Activated CD8-positive, alpha-beta T cell treated with anti-CD3 and anti-CD28 coated beads for 36 hours (primary cell): ENCODE data around the gene AGAP1. TPM values are rescaled to one million over a fixed set of nuclear protein-coding genes. Genes with fewer than 3 reads are reported as not detected.

Experiments used
- ATAC-seq: fragments of 200-7000 bp; cut with Tn5 transposase; one replicate; pipeline ENCODE4 v1.10.0; 2021; ENCODE audit warnings: mild to moderate bottlenecking, moderate library complexity
- CTCF ChIA-PET: fragments of 350-600 bp; sonication (Branson Sonifier 250); formaldehyde crosslinking; loops from one replicate; lab custom pipeline; 2021; ENCODE audit warnings: antibody characterized with exemption; lab: Charles Lee
- POLR2A ChIA-PET: fragments of 350-600 bp; sonication (Branson Sonifier 250); formaldehyde crosslinking; loops from one replicate; lab custom pipeline; 2021; ENCODE audit warnings: antibody characterized with exemption; lab: Charles Lee
- DNase-seq: peaks from one replicate; pipeline ENCODE4 v3.0.0-alpha.2; 2020
- H3K27ac Mint-ChIP-seq: one replicate; pipeline ENCODE4 v1.8.0; 2021; ENCODE audit warnings: mild to moderate bottlenecking, mixed read lengths
- H3K27me3 Mint-ChIP-seq: one replicate; pipeline ENCODE4 v1.8.0; 2021; ENCODE audit warnings: mixed read lengths
- H3K36me3 Mint-ChIP-seq: one replicate; pipeline ENCODE4 v1.8.0; 2021; ENCODE audit warnings: low read depth, mixed read lengths
- H3K4me1 Mint-ChIP-seq: one replicate; pipeline ENCODE4 v1.8.0; 2021; ENCODE audit warnings: low read depth, mixed read lengths
- H3K4me3 Mint-ChIP-seq: one replicate; pipeline ENCODE4 v1.8.0; 2021; ENCODE audit warnings: mild to moderate bottlenecking, moderate library complexity, mixed read lengths
- H3K9me3 Mint-ChIP-seq: one replicate; pipeline ENCODE4 v1.8.0; 2021; ENCODE audit warnings: mixed read lengths
- intact Hi-C: fragments of 100-400 bp; cut with micrococcal nuclease; formaldehyde crosslinking; loops from one replicate; pipeline ENCODE4 v1.10.0; 2022
- total RNA-seq, 2 experiments: library from RNA; stranded (reverse); gene quantifications; one replicate each; pipeline ENCODE4 v1.2.3, GENCODE V29; 2021
- TF ChIP-seq, protein P1 (sequence below): fragments of 200-600 bp; IDR thresholded peaks from one replicate; pipeline ENCODE4 v1.8.0; 2022; ENCODE audit warnings: antibody characterized with exemption, mild to moderate bottlenecking

AGAP1 gene
- total RNA-seq, 2 experiments from 2014 or later, result 2.5 to 2.9 TPM

GRCh38 chr2:235889302-235889630 is 395.4 kb downstream of the AGAP1 start:
- ATAC-seq (no peak), DNase-seq (no peak)
- Mint-ChIP-seq H3K27ac (no peak overlapping the region), H3K9me3 (no peaks in the 10 kb centered on the region), H3K4me3 (no peak overlapping the region), H3K4me1 (no peaks in the 10 kb centered on the region), H3K27me3 (peaks cover 2% of the 10 kb centered on the region), H3K36me3 (no peaks in the 10 kb centered on the region)
- TF ChIP-seq, protein P1, sequence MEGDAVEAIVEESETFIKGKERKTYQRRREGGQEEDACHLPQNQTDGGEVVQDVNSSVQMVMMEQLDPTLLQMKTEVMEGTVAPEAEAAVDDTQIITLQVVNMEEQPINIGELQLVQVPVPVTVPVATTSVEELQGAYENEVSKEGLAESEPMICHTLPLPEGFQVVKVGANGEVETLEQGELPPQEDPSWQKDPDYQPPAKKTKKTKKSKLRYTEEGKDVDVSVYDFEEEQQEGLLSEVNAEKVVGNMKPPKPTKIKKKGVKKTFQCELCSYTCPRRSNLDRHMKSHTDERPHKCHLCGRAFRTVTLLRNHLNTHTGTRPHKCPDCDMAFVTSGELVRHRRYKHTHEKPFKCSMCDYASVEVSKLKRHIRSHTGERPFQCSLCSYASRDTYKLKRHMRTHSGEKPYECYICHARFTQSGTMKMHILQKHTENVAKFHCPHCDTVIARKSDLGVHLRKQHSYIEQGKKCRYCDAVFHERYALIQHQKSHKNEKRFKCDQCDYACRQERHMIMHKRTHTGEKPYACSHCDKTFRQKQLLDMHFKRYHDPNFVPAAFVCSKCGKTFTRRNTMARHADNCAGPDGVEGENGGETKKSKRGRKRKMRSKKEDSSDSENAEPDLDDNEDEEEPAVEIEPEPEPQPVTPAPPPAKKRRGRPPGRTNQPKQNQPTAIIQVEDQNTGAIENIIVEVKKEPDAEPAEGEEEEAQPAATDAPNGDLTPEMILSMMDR, result no peak
- POLR2A ChIA-PET, result no interaction called here
- CTCF ChIA-PET, result no interaction called here
- intact Hi-C loops, result no loop called here

GRCh38 chr2:235893129-235893698 is 399.4 kb downstream of the AGAP1 start:
- H3K4me1 Mint-ChIP-seq, result no peaks in the 10 kb centered on the region
- no peaks in the 10 kb centered on the region for H3K36me3 Mint-ChIP-seq
- no peaks in the 10 kb centered on the region for H3K9me3 Mint-ChIP-seq
- no peak overlapping the region for H3K27ac Mint-ChIP-seq
- H3K4me3 Mint-ChIP-seq, result no peak overlapping the region
- DNase-seq (no peak), ATAC-seq (no peak)
- CTCF ChIA-PET, result no interaction called here
- peaks cover 2% of the 10 kb centered on the region for H3K27me3 Mint-ChIP-seq
- POLR2A ChIA-PET, result no interaction called here
- intact Hi-C loops, result no loop called here
- TF ChIP-seq, protein P1, result no peak

DNA sequence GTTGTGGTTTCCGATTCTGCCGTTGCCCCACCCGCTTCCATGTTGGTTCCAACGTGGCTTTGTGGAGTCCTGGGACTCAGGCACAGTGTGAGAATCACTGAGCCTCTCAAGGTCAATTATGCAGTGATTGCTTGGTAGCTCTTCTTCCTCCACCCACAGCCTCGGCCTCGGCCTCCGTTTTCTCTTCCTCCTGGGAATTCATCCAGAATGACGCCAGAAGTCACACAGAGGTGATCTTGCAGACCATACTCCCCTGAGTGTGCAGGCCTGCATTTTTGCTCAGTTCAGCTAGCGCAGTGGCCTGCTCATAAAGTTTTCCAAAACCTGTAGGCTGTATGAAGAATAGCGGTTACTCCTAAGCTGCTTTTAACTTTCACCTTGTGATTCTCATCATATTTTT is 401.0 kb downstream of the AGAP1 start:
- TF ChIP-seq, protein P1, result no peak
- no peaks in the 10 kb centered on the region for H3K9me3 Mint-ChIP-seq
- no peaks in the 10 kb centered on the region for H3K36me3 Mint-ChIP-seq
- DNase-seq (no peak), ATAC-seq (no peak)
- ChIA-PET POLR2A (no interaction called here), CTCF (no interaction called here)
- H3K4me3 Mint-ChIP-seq, result no peak overlapping the region
- intact Hi-C loops, result no loop called here
- no peaks in the 10 kb centered on the region for H3K4me1 Mint-ChIP-seq
- no peaks in the 10 kb centered on the region for H3K27me3 Mint-ChIP-seq
- no peak overlapping the region for H3K27ac Mint-ChIP-seq

- Mint-ChIP-seq H3K9me3 (no peaks in the 10 kb centered on the region), H3K36me3 (no peaks in the 10 kb centered on the region), H3K4me1 (no peaks in the 10 kb centered on the region), H3K27me3 (no peaks in the 10 kb centered on the region), H3K27ac (no peak overlapping the region), H3K4me3 (no peak overlapping the region)
- intact Hi-C loops, result no loop called here
- POLR2A ChIA-PET, result no interaction called here
- TF ChIP-seq, protein P1, result no peak
- CTCF ChIA-PET, result no interaction called here
- DNase-seq (no peak), ATAC-seq (no peak)
Measured at GRCh38 chr2:235896061-235896460, 402.2 kb downstream of the AGAP1 start.

DNA sequence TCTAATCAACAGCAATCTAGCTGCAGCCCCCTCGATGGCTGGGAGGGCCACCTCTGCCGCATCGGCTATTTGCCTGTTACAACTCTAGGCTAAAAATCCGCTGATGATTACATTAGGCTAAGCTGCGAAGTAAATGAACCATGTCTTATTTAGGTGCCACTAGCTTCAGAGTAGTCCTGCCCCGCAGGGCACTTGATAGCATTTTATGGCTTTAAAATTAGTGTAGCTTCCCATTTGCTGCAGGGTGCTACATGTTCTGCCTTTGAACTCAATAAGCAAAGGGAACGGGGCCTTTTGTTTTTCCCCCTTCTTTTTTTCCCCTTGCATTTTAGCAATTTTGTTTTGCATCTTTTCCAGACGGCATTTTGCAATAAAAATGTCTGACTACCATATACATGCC is 404.1 kb downstream of the AGAP1 start:
- Mint-ChIP-seq H3K36me3 (no peaks in the 10 kb centered on the region), H3K27ac (no peak overlapping the region), H3K27me3 (no peaks in the 10 kb centered on the region), H3K4me3 (no peak overlapping the region), H3K4me1 (no peaks in the 10 kb centered on the region), H3K9me3 (no peaks in the 10 kb centered on the region)
- intact Hi-C loops, result no loop called here
- CTCF ChIA-PET, result no interaction called here
- POLR2A ChIA-PET, result no interaction called here
- TF ChIP-seq, protein P1, result no peak
- no peak for ATAC-seq
- no peak for DNase-seq
